HEK293 (cell line): ENCODE results near the gene MYO18B.

Experiments
- CTCF ChIA-PET: fragments of 350-600 bp; formaldehyde crosslinking; extraction: SDS; loops from one replicate; lab custom pipeline; 2021; ENCODE audit warnings: antibody characterized with exemption; lab: Yijun Ruan, JAX
- POLR2A ChIA-PET: fragments of 300-600 bp; formaldehyde crosslinking; extraction: SDS; loops from one replicate; lab custom pipeline; 2020; ENCODE audit warnings: antibody characterized with exemption, inconsistent platforms; lab: Yijun Ruan, JAX
- H3K27ac ChIP-seq: fragments of 200-500 bp; sonication (Bioruptor generic); 2 replicates; pipeline ENCODE4 v1.5.1; 2014; ENCODE audit warnings: low read depth, low read length, control low read depth, inconsistent platforms; ENCODE audit errors: extremely low read depth
- H3K36me3 ChIP-seq, 2 experiments: fragments of 200-500 bp in 1 of 2; sonication (Bioruptor generic) in 1 of 2; 1 replicate in 1 of 2; 2 replicates in 1 of 2; pipeline ENCODE4 v1.5.1; 2014 to 2017; ENCODE audit warnings: inconsistent platforms in 2 of 2, low read length in 2 of 2; ENCODE audit not compliant: control insufficient read depth in 2 of 2, insufficient read depth in 1 of 2
- H3K4me1 ChIP-seq: fragments of 200-500 bp; sonication (Bioruptor generic); 2 replicates; pipeline ENCODE4 v1.5.1; 2014; ENCODE audit warnings: mild to moderate bottlenecking, low read length, inconsistent platforms; ENCODE audit not compliant: control insufficient read depth, insufficient read depth
- H3K4me3 ChIP-seq: 2 replicates; pipeline ENCODE4 v1.5.1; 2011; ENCODE audit warnings: low read depth, mild to moderate bottlenecking, control low read depth, low read length, moderate library complexity
- H3K9me3 ChIP-seq: fragments of 200-500 bp; sonication (Bioruptor generic); 2 replicates; pipeline ENCODE4 v1.5.1; 2014; ENCODE audit warnings: low read depth, low read length, inconsistent platforms; ENCODE audit not compliant: control insufficient read depth, insufficient read depth
- KLF16 ChIP-seq: fragments of 450-650 bp; formaldehyde crosslinking; IDR thresholded peaks from 2 replicates; pipeline ENCODE4 v1.5.1; 2017; ENCODE audit warnings: missing biosample characterization, missing genetic modification characterization
- REST ChIP-seq: fragments of 450-650 bp; formaldehyde crosslinking; IDR thresholded peaks from 2 replicates; pipeline ENCODE4 v1.5.1; 2016; ENCODE audit warnings: missing biosample characterization, missing genetic modification characterization
- SETDB1 ChIP-seq: IDR thresholded peaks from one replicate; pipeline ENCODE4 v1.6.1; 2017; ENCODE audit warnings: mild to moderate bottlenecking, low read length, moderate library complexity, mixed read lengths; ENCODE audit not compliant: insufficient read length
- SP2 ChIP-seq: fragments of 450-650 bp; formaldehyde crosslinking; IDR thresholded peaks from 2 replicates; pipeline ENCODE4 v1.5.1; 2016; ENCODE audit warnings: missing biosample characterization, missing genetic modification characterization
- SP7 ChIP-seq: fragments of 450-650 bp; formaldehyde crosslinking; IDR thresholded peaks from 2 replicates; pipeline ENCODE4 v1.5.1; 2016; ENCODE audit warnings: missing biosample characterization, missing genetic modification characterization
- TSHZ1 ChIP-seq: fragments of 450-650 bp; formaldehyde crosslinking; IDR thresholded peaks from 2 replicates; pipeline ENCODE4 v1.5.1; 2016; ENCODE audit warnings: missing biosample characterization, missing genetic modification characterization, borderline replicate concordance
- YY2 ChIP-seq: fragments of 450-650 bp; formaldehyde crosslinking; IDR thresholded peaks from 2 replicates; pipeline ENCODE4 v1.5.1; 2016; ENCODE audit warnings: missing biosample characterization, missing genetic modification characterization
- ZBTB7A ChIP-seq: fragments of 450-650 bp; formaldehyde crosslinking; IDR thresholded peaks from 2 replicates; pipeline ENCODE4 v1.5.1; 2016; ENCODE audit warnings: low read depth, missing biosample characterization, missing genetic modification characterization
- ZFHX2 ChIP-seq: fragments of 450-650 bp; formaldehyde crosslinking; conservative IDR thresholded peaks from 2 replicates; pipeline ENCODE4 v1.5.1; 2016; ENCODE audit warnings: missing biosample characterization, missing genetic modification characterization
- ZNF112 ChIP-seq: fragments of 450-650 bp; formaldehyde crosslinking; IDR thresholded peaks from 2 replicates; pipeline ENCODE4 v1.5.0; 2017; ENCODE audit warnings: missing biosample characterization, missing genetic modification characterization
- ZNF18 ChIP-seq: fragments of 450-650 bp; formaldehyde crosslinking; IDR thresholded peaks from 2 replicates; pipeline ENCODE4 v1.5.1; 2016; ENCODE audit warnings: missing biosample characterization, missing genetic modification characterization
- ZNF184 ChIP-seq: fragments of 450-650 bp; IDR thresholded peaks from 2 replicates; pipeline ENCODE4 v1.5.1; 2018; ENCODE audit warnings: missing biosample characterization, mild to moderate bottlenecking, missing genetic modification characterization
- ZNF354C ChIP-seq: fragments of 450-650 bp; formaldehyde crosslinking; IDR thresholded peaks from 2 replicates; pipeline ENCODE4 v1.5.1; 2016; ENCODE audit warnings: missing biosample characterization, missing genetic modification characterization, low read depth, borderline replicate concordance
- ZNF416 ChIP-seq: fragments of 450-650 bp; formaldehyde crosslinking; IDR thresholded peaks from 2 replicates; pipeline ENCODE4 v1.5.1; 2016; ENCODE audit warnings: missing biosample characterization, missing genetic modification characterization
- ZNF514 ChIP-seq: fragments of 450-650 bp; formaldehyde crosslinking; IDR thresholded peaks from 2 replicates; pipeline ENCODE4 v1.5.1; 2016; ENCODE audit warnings: missing biosample characterization, missing genetic modification characterization
- ZNF529 ChIP-seq: fragments of 450-650 bp; formaldehyde crosslinking; IDR thresholded peaks from 2 replicates; pipeline ENCODE4 v1.5.1; 2017; ENCODE audit warnings: missing genetic modification characterization, missing biosample characterization; ENCODE audit not compliant: insufficient replicate concordance
- ZNF530 ChIP-seq: fragments of 450-650 bp; formaldehyde crosslinking; IDR thresholded peaks from 2 replicates; pipeline ENCODE4 v1.5.1; 2016; ENCODE audit warnings: low read depth, missing biosample characterization, missing genetic modification characterization
- ZNF626 ChIP-seq: fragments of 450-650 bp; sonication (Bioruptor Pico); formaldehyde crosslinking; IDR thresholded peaks from 2 replicates; pipeline ENCODE4 v1.5.1; 2018; ENCODE audit warnings: missing biosample characterization, missing genetic modification characterization, inconsistent platforms
- ZNF629 ChIP-seq: fragments of 450-650 bp; formaldehyde crosslinking; IDR thresholded peaks from 2 replicates; pipeline ENCODE4 v1.5.1; 2017; ENCODE audit warnings: missing biosample characterization, missing genetic modification characterization
- ZNF639 ChIP-seq: fragments of 450-650 bp; formaldehyde crosslinking; IDR thresholded peaks from 2 replicates; pipeline ENCODE4 v1.5.1; 2016; ENCODE audit warnings: missing biosample characterization, missing genetic modification characterization
- ZNF701 ChIP-seq: fragments of 450-650 bp; formaldehyde crosslinking; IDR thresholded peaks from 2 replicates; pipeline ENCODE4 v1.5.1; 2016; ENCODE audit warnings: missing biosample characterization, missing genetic modification characterization
- ZNF76 ChIP-seq: fragments of 450-650 bp; formaldehyde crosslinking; IDR thresholded peaks from 2 replicates; pipeline ENCODE4; 2016; ENCODE audit warnings: low read depth, missing biosample characterization, missing genetic modification characterization, borderline replicate concordance
- ZSCAN23 ChIP-seq: fragments of 450-650 bp; formaldehyde crosslinking; IDR thresholded peaks from 2 replicates; pipeline ENCODE4 v1.5.1; 2016; ENCODE audit warnings: missing biosample characterization, missing genetic modification characterization

MYO18B gene

GRCh38 chr22:26035523-26035922, 293.5 kb downstream of the MYO18B start:
- ChIA-PET CTCF (no interaction called here), POLR2A (interaction anchor here (0.5 kb wide), 1 partner anchor 11 kb away, joined by 4 read pairs; no protein-coding TSS in a partner anchor)
- Histone ChIP-seq H3K4me3 (no peak overlapping the region), H3K4me1 (no peaks in the 10 kb centered on the region), H3K9me3 (no peaks in the 10 kb centered on the region), H3K27ac (no peak overlapping the region)
- TF ChIP-seq ZNF514 (tag by site-specific recombination): no peak
- TF ChIP-seq ZNF530 (tag by site-specific recombination): no peak
- TF ChIP-seq ZNF701 (tag by site-specific recombination): no peak
- TF ChIP-seq SETDB1: peak; percentile 53
- no peak for TF ChIP-seq REST (tag by site-specific recombination)
- TF ChIP-seq, all 188 proteins: peak for 1
- no peaks in the 10 kb centered on the region for H3K36me3 ChIP-seq

- TF ChIP-seq ZNF529: no peak
- POLR2A ChIA-PET: no interaction called here
- H3K4me1 ChIP-seq: no peaks in the 10 kb centered on the region
- no peak overlapping the region for H3K27ac ChIP-seq
- H3K36me3 ChIP-seq: no peaks in the 10 kb centered on the region
- no peak overlapping the region for H3K4me3 ChIP-seq
- H3K9me3 ChIP-seq: no peaks in the 10 kb centered on the region
- CTCF ChIA-PET: no interaction called here
These were observed 296.4 kb downstream of the MYO18B start for GRCh38 chr22:26038365-26038764.

- ChIA-PET POLR2A (no interaction called here), CTCF (interaction anchor here (0.6 kb wide), 1 partner anchor 95 kb away, joined by 3 read pairs; no protein-coding TSS in a partner anchor)
- TF ChIP-seq ZBTB7A (no peak), ZNF76 (tag by site-specific recombination) (no peak), TSHZ1 (tag by site-specific recombination) (no peak), ZNF514 (tag by site-specific recombination) (no peak), ZFHX2 (tag by site-specific recombination) (no peak), YY2 (tag by site-specific recombination) (no peak), ZNF18 (no peak), ZSCAN23 (tag by site-specific recombination) (no peak), SP2 (tag by site-specific recombination) (no peak), ZNF639 (no peak), ZNF184 (no peak), ZNF629 (tag by site-specific recombination) (no peak), KLF16 (tag by site-specific recombination) (no peak), ZNF112 (tag by site-specific recombination) (no peak), ZNF416 (no peak), SP7 (no peak), ZNF529 (no peak), ZNF626 (tag by site-specific recombination) (no peak), ZNF354C (tag by site-specific recombination) (no peak)
- Histone ChIP-seq H3K9me3 (no peaks in the 10 kb centered on the region), H3K27ac (no peak overlapping the region), H3K4me1 (no peaks in the 10 kb centered on the region), H3K4me3 (no peak overlapping the region), H3K36me3 (no peaks in the 10 kb centered on the region)
These were observed 299.9 kb downstream of the MYO18B start for GRCh38 chr22:26041931-26042330.
